HG03060 (cell line): ENCODE measurements around the gene ZNF683.
"Not testable (repeated sequence)": the region's sequence is repeated elsewhere in the genome, so short reads cannot be mapped to it uniquely, and the experiment has no call there.

Experiments used
- ATAC-seq: cut with Tn5 transposase; IDR thresholded peaks from one replicate; pipeline ENCODE4 v1.9.1; 2021; ENCODE audit warnings: low read depth, moderate number of reproducible peaks; ENCODE audit not compliant: unreplicated experiment

The ZNF683 gene

DNA sequence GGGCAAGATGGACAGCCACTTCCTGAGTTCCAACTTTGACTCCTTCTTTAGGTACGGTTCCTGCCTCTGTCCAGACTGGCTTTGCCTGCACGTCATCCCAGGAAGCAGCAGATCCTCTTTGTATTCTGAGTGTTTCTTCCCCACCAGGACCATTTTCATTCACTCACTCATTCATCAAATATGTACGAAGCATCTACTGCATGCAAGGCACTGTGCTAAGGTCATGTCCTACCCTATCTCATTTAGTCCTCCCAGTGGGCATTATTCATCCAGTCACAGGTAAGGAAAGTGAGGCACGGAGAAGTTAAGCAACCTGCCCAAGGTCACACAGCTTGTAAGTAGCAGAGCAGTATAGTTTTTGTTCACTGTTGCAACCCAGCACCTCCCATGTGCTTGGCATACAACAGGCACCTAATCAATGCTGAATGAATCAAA lies 32.5 kb downstream of the ZNF683 start:
- ATAC-seq: no peak

DNA sequence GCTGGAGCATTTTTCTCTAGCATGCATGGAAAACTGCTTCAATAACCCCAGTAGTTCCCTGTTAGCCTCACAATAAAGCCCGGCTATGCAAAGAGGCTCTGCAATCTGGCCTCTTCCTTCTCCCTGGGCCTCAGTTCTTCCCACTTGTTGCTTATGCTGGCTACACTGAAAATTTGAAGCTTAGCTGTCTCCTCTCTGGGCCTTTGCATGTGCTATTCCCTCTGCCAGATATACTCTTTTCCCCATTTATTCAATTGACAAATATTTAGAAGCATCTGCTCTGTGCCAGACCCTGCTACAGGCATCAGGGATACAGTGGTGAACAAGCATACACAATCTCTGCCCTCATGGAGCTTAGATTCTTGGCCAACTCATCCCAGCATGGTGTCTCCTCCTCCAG lies 33.9 kb downstream of the ZNF683 start:
- no peak for ATAC-seq

DNA sequence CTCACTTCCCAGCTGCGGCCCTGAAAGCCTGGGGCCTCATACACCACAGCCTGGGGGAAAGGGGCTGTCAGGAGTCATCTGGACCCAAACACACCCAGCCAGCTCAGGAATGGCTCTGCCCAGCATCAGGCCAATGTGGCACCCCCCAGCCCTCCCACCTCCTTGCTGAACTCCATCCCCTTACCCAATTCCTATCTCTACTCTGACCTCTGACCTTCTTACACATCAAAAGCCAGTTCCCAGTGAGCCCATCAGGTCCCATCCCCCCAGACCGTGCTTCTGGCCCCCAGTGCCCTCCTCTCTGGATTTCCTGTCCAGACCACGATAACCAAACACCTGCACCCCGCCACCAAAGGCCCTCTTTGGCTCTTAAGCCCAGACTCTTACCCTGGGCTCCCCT lies 34.9 kb downstream of the ZNF683 start:
- no peak for ATAC-seq

DNA sequence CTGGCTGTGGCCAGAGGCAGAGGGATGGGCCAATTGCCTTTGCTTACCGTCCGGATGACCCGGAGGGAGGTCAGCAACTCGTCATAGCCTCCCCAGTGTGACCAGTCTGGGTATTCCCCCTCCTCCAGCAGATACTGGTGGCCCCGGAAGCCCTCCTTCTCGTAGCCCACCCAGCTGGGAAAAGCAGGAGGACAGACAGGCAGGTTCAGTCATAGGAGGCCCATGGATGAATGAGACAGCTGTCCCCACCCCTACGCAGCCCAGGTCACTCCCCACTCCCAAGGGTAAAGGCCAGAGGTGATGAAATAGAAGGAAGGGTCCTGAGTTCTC lies 35.4 kb downstream of the ZNF683 start:
- no peak for ATAC-seq

DNA sequence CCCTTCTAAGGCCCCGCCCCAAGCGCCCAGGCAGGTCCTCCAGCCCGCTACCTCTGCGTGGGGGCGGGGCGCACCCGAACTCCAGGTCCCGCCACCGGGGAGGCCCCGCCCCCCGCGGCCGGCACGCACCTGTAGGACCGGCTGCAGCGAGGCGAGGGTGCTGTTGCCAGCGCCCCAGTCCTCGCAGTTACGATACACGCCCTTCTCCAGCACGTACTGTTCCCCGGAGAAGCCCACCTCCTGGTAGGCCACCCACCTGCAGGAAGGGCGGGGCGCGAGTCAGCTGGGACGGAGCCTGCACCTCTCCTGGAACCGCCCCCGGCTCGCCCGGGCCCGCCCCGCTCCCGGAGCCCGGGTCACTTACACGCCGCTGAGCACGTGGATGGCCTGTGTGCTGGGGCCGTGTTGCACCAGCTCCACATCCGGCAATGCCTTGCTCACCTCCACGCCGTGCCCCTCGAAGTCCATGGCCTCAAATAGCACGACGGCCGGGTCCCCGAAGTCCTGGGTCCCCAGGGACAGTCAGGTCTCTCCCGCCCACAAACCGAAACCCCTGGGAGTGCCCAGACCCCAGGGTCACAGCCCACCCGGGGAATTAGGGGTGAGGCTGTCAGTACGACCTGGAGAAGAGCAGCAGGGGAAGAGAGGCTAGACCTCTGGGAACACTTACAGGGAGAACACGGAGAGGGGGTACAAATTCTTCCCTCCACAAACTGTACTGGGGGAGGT lies 35.9 kb downstream of the ZNF683 start:
- ATAC-seq: no peak

DNA sequence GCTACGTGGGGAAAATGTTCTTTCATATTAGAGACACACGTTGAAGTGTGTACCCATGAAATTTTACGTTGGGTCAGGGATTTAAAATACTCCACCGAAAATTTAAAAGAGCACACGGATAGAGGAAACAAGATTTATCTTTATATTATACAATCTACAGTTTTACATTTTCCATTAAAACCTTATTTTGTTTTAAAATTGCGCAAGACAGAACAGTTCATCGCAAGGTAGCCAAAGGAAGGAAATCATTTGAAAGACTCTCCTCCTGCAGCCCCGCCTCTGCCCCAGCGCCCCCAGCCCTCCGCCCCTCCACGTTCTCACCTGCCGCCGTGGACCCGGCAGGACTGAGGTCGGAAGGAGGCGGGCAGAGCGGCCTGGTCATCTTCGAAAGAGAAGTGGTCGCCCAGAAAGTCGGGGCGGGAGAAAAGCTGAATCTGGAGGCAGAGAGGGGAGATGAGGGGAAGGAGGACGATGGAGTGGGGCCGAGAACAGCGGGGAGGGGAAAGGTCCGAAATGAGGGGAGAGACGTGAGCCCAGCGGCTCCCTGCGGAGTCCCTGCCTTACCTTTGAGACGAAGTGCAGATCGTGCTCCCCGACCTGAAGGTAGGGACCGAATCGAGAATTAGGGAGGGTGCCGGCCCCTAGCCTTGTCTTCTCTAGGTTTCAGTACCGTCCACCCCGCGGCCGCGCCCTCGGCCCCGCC lies 36.6 kb downstream of the ZNF683 start:
- no peak for ATAC-seq

DNA sequence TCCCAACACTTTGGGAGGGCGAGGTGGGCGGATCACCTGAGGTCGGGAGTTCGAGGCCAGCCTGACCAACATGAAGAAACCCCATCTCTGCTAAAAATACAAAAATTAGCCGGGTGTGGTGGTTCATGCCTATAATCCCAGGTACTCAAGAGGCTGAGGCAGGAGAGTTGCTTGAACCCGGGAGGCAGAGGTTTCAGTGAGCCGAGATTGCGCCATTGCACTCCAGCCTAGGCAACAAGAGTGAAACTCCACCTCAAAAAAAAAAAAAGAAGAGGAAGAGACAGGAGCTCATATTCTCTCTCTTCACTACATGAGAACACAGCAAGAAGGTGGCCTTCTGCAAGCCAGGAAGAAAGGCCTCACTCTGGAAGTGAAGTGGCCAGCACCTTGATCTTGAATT lies 39.2 kb downstream of the ZNF683 start:
- not testable (repeated sequence) for ATAC-seq

DNA sequence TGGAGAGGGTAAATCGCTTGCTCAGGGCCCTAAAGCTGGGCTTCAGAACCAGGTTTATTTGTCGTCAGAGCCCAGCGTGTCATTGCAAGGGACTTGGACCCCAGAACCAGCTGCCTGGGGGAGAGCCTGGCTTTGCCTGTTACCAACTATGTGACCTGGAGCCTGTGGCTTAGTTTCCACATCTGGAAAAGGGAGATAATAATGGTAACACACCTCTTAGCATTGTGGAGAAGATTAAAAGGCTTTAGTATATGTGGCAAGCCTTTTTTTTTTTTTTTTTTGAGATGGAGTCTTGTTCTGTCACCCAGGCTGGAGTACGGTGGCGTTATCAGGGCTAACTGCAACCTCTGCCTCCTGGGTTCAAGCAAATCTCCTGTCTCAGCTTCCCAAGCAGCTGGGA lies 42.3 kb downstream of the ZNF683 start:
- ATAC-seq: no peak

DNA sequence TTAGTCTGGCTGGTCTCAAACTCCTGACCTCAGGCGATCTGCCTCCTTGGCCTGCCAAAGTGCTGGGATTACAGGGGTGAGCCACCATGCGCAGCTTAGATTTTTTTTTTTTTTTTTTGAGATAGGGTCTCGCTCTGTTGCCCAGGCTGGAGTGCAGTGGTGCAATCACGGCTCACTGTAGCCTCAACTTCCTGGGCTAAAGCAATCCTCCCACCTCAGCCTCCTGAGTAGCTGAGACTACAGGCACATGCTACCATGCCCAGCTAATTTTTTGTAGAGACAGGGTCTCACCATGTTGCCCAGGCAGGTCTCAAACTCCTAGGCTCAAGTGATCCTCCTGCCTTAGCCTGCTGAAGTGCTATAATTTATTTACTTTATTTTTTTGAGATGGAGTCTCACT lies 43.2 kb downstream of the ZNF683 start:
- ATAC-seq: not testable (repeated sequence)

DNA sequence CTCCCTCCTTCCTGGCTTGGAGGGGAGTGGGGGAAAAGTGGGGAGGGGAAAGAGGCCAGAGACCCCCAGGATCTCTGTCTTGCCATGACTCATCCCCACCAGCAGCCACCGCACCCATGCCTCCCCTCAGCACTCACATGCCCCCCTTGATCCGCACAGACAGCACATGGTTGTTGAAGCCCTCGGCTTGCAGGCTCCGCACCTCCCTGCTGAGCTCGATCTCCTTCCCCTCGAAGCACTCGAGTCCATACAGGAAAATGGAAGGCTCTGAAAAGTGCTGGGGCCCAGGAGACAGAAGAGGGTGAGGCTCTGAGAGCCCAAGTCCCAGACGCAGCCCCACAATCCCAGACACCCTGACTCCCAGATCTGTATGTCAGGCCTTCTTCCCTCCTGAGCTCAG lies 44.0 kb downstream of the ZNF683 start:
- ATAC-seq: no peak

DNA sequence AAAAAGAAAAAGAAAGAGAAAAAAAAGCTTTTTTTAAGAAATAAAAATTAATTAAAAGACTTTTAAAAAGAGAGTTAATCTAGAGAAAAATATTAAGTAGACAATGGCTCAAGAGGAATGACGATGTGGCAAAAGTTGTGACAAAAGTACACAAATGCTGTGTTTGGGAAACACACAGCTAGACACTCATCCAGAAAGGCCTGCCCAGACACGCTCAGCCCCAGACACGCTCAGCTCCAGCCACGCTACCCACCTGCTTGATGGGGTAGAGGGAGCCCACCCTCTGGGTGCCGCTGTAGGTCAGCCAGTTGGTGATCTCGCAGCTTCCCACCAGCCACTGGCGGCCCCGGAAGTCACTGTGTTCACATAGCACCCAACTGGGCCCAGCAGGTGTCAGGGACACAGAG lies 44.6 kb downstream of the ZNF683 start:
- ATAC-seq: no peak

DNA sequence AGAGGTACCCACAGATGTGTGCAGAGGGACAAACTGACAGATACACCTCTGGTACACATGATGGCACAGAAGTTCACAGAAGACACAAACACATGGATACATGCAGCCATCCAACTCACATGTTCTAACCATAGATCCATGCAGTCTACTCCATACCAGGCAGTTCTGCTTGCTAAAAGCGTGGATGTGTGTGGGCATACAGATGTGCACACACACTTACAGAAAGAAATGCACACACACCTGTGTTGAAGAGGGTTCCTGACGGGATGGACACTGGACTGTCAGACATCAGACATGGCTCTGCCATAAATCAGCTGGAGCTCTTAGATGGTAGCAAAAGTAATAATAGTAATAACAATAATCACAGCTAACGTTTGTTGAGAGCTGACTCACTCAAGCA lies 48.0 kb downstream of the ZNF683 start:
- ATAC-seq: no peak

DNA sequence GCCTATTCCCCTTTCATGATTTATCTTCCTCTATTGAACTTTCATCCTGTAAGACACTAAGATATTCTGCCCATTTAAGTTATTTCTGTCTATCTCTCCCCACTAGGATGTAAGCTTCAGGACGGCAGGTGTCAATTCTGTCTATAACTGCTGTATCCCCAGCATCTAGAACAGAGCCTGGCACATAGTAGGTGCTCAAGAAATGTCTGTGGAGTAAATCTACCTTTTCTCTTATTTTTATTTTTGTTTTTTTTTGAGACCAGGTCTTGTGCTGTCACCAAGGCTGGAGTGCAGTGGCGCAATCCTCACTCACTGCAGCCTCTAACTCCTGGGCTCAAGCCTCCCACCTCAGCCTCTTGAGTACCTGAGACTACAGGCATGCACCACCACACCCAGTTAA lies 49.2 kb downstream of the ZNF683 start:
- ATAC-seq: no peak

DNA sequence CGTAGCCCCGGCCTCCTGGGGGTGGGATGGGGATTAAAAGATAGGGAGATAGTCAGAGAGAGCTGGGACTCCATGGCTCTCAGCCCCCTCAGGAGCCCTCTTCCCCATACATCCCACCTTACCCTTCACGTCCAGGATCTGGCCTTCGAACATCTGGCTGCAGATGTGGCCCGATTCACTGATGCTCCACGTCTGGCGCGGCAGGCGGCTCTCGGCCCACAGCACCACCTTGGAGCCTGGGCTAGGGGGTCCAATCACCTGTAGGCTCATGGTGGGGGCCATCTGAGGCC lies 50.6 kb downstream of the ZNF683 start:
- no peak for ATAC-seq

DNA sequence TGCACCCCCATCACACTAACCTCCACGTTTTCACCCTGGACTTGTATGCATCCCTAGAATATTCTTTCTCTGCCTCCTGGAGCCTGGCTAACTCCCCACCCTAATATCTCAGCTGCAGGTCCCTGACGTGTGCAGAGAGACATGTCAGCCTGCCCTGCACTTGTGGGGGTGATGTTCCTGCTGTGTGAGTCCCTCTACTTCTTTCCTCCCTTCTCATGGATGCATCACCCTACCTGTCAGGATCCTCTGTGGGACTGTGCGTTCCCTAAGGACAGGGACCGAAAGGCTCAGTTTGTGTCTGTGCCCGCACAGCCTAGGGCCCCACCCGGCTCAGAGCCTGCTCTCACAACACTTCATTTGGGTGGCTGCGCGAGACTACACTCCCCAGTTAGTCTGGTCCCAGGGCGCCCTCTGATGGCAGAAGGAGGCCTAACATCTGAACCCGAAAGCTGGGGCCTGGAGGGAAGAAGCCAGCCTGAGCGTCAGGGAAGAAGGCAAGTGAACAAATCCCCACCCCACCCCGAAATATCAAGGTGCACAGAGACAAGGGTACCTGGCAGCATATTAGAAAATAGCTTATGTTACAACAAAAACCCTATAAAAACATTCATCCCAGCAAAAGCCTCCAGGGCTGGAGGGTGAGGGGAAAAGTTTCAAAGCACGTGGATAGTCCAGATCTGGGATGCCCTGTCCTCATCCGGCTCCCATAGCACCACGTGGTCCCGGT lies 51.1 kb downstream of the ZNF683 start:
- ATAC-seq: no peak

DNA sequence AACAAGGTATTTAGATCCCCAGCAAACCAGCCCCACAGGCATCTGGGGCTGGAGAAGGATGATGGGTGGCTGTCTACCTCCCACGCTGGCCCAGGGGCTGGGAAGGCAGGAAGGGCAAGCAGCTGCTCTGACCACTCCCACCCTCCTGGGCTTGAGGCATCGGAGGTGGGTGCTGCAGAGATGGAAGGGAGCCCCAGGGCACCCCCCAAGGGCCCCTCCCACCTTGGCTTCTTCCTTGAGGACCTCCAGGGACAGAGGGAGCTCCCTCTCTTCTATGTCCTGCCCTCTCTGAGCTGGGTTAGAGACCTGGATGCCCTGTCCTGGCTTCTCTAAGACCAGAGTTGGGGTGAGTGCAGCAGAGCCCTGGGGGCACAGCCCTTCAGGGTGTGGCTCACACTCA lies 51.7 kb downstream of the ZNF683 start:
- no peak for ATAC-seq

DNA sequence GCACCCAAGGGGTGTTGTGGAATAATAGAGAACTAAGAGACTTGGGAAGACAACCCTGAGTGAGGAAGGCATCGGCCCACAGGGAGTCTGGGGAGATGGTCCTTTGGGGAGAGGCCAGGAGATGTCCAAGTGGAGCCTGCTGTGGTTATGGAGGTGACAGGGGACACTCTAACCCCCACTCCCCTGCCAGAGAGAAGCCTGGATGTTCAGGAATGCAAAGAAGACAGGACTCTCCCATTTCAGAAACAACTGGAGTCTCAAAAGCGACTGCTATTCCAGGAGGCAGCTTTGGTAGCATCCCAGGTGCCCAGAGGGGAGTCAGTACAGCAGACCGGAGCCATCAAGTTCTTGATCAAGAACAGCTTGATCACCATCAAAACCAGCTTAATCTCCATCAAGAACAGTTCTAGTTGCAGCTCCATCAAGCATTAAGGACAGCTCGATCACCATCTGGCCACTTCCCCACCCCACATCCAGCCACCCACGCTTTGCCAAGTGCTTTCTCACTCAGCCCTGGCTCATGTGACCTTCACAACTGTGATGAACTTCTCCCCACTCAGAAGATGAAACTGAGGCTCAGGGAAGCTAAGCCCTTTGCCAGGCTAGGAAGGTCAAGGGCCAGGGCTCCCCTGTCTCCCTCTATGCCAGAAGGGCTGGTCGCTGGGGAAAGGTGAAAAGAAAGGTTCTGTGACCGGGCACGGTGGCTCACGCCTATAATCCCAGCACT lies 54.0 kb downstream of the ZNF683 start:
- no peak for ATAC-seq

DNA sequence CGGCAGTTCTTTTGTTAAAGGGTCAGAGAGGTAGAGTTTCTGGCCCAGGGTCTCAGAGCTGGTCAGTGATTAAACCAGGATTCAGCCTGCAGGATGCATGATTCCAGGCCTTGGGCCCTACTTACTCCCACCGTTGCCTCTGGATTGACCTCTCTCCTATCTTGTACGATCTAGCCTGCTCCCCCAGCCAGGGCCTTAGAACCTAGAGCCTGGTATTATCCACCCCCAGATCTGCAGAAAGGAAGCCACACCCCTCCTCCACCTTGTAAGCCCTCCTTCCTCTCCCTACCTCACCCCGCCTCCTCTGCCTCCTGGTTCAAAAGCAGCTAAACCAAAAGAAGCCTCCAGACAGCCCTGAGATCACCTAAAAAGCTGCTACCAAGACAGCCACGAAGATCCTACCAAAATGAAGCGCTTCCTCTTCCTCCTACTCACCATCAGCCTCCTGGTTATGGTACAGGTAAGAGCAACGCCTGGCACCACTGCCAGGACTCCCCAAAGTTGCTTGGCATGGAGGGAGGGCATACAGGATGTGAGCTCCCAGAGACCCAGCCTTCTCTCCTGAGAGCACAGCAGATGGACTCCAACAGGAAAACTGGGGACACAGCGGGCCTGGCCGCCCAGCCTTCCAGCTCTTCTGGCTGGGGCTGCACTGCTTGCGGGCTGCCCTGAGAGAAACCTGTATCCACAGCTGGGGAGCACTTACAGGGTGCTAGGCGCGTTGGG lies 54.8 kb downstream of the ZNF683 start, which contains the start of gene CD52:
CD52 (plus strand) TSS at position 347 of the 726 bp plus-strand sequence; CDS start at position 407, 60 bp downstream.
- ATAC-seq: no peak

DNA sequence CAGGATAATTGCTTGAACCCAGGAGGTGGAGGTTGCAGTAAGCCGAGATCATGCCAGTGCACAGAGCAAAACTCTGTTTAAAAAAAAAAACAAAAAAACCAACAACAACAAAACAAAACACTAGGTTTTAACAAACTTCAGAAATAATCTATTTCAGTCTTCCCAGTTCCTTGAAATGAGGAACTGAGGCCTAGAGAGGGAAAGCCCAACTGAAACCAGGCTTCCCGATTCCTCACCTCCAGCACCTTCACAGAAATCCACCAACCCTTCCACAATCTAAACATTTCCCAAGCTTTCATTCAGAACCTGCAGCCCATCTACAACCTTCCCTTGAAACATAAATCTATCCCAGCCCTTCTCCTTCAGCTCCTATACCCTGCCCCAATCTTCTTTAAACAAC lies 55.4 kb downstream of the ZNF683 start:
- ATAC-seq: no peak
